ENCODE data around the gene IRGC.
"Not testable (repeated sequence)": the region's sequence is repeated elsewhere in the genome, so short reads cannot be mapped to it uniquely, and the experiment has no call there.

IRGC gene

DNA sequence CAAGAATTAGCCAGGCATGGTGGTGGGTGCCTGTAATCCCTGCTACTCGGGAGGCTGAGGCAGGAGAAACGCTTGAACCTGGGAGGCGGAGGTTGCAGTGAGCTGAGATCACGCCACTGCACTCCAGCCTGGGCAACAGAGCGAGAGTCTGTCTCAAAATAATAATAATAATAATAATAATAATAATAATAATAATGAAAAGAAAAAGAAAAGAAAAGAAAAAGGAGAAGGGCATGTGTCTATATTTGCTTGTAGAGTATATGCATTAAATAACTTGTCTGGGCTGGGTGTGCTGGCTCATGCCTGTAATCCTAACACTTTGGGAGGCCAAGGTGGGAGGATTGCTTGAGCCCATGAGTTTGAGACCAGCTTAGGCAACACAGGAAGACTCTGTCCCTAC lies 33.6 kb upstream of the IRGC start:
- not testable (repeated sequence) for H3K27ac Mint-ChIP-seq

GRCh38 chr19:43682824-43683661 lies 32.8 kb upstream of the IRGC start:
- H3K27ac Mint-ChIP-seq, result peak overlapping the region in 1 of 2 donors; percentile 26

More for the DNA sequence above, 33.6 kb upstream of the IRGC start:
- ATAC-seq (replicated peaks); H3K4me3 Mint-ChIP-seq; H3K9me3 Mint-ChIP-seq; H3K36me3 Mint-ChIP-seq (ENCODE audit: insufficient read depth); DNase-seq; H3K4me1 Mint-ChIP-seq (ENCODE audit: low read depth in 2 of 2); H3K27me3 Mint-ChIP-seq: not testable (repeated sequence)

DNA sequence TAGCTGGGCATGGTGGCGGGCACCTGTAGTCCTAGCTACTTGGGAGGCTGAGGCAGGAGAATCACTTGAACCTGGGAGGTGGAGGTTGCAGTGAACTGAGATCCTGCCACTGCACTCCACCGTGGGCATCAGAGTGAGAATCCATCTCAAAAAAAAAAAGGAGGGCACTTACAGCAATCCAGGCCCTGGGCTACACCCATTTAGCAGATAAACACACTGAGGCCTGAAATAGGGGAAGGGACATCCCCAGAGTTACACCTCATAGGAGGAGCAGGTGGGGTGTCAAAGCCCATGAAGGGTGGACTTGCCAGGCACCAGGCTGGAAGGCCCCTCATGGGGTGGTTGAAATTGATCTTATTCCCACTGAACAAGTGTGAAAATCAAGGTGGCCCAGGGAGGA lies 32.0 kb upstream of the IRGC start:
- DNase-seq, result no peak
- Mint-ChIP-seq H3K27me3 (no peaks in the 10 kb centered on the region), H3K9me3 (no peaks in the 10 kb centered on the region), H3K27ac (peak overlapping the region in 1 of 2 donors; percentile 26), H3K4me1 (ENCODE audit: low read depth in 2 of 2) (no peaks in the 10 kb centered on the region), H3K4me3 (no peak overlapping the region), H3K36me3 (ENCODE audit: insufficient read depth) (no peaks in the 10 kb centered on the region)
- ATAC-seq (replicated peaks), result no peak

More at GRCh38 chr19:43682824-43683661, 32.8 kb upstream of the IRGC start:
- H3K4me3 Mint-ChIP-seq, result no peak overlapping the region
- H3K9me3 Mint-ChIP-seq, result no peaks in the 10 kb centered on the region
- no peak for ATAC-seq (replicated peaks)
- H3K36me3 Mint-ChIP-seq (ENCODE audit: insufficient read depth), result no peaks in the 10 kb centered on the region
- H3K27me3 Mint-ChIP-seq, result no peaks in the 10 kb centered on the region
- H3K4me1 Mint-ChIP-seq (ENCODE audit: low read depth in 2 of 2), result no peaks in the 10 kb centered on the region
- no peak for DNase-seq

DNA sequence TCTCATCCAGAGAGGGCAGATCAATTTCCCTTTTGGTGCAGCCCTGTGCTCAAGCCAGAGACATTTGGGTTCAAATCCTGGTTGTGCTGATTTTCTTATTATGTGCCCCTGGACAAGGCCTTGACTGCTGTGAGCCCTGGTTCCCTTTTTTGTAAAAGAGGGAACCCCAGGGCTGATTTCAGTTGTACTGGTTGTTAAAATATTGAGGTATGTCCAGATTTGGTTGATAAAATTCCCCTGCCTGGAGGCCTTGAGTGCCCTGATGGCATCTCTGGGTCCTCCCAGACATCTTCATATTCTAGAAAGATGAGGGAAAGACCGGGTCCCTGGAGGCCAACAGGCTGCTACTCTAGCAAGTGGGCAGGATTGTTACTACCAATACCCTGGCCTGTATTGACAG lies 31.6 kb upstream of the IRGC start:
- DNase-seq (no peak), ATAC-seq (replicated peaks) (no peak)
- no peaks in the 10 kb centered on the region for H3K36me3 Mint-ChIP-seq (ENCODE audit: insufficient read depth)
- H3K27ac Mint-ChIP-seq, result no peak overlapping the region
- no peaks in the 10 kb centered on the region for H3K4me1 Mint-ChIP-seq (ENCODE audit: low read depth in 2 of 2)
- H3K27me3 Mint-ChIP-seq, result no peaks in the 10 kb centered on the region
- no peak overlapping the region for H3K4me3 Mint-ChIP-seq
- no peaks in the 10 kb centered on the region for H3K9me3 Mint-ChIP-seq

DNA sequence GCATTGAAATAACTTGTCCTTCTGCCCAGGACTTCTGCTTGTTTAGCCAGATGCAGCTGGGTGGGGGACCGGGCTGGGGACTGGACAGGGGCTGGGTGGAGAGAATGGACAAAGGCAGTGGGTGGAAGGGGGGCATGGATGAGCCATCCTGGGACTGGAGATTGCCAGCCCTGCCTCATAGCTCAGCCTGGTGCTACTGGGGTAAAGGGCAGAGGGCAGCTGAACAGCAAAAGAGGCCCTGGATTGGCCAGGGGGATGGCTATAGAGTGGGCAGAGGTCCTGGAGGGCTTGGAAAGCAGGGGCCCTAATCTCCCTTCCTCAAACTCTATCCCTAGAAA lies 28.2 kb upstream of the IRGC start:
- no peak for DNase-seq

GRCh38 chr19:43688059-43688701 lies 27.7 kb upstream of the IRGC start:
- no peaks in the 10 kb centered on the region for H3K36me3 Mint-ChIP-seq (ENCODE audit: insufficient read depth)
- no peaks in the 10 kb centered on the region for H3K4me1 Mint-ChIP-seq (ENCODE audit: low read depth in 2 of 2)
- no peak overlapping the region for H3K4me3 Mint-ChIP-seq
- H3K27ac Mint-ChIP-seq, result peak overlapping the region in 1 of 2 donors; percentile 47
- DNase-seq, result no peak
- H3K9me3 Mint-ChIP-seq, result peaks cover 0 to 4% of the 10 kb centered on the region in 2 donors
- no peak for ATAC-seq (replicated peaks)
- H3K27me3 Mint-ChIP-seq, result peaks cover 0 to 14% of the 10 kb centered on the region in 2 donors

More for the DNA sequence above, 28.2 kb upstream of the IRGC start:
- Mint-ChIP-seq H3K4me1 (ENCODE audit: low read depth in 2 of 2) (no peaks in the 10 kb centered on the region), H3K36me3 (ENCODE audit: insufficient read depth) (no peaks in the 10 kb centered on the region), H3K4me3 (no peak overlapping the region), H3K9me3 (peaks cover 0 to 4% of the 10 kb centered on the region in 2 donors), H3K27ac (no peak overlapping the region), H3K27me3 (peaks cover 0 to 9% of the 10 kb centered on the region in 2 donors)
- ATAC-seq (replicated peaks), result no peak

GRCh38 chr19:43690444-43690843 lies 25.4 kb upstream of the IRGC start:
- no peak for ATAC-seq (replicated peaks)
- Mint-ChIP-seq H3K4me1 (ENCODE audit: low read depth in 2 of 2) (no peaks in the 10 kb centered on the region), H3K4me3 (no peak overlapping the region), H3K27ac (no peak overlapping the region), H3K9me3 (peaks cover 0 to 4% of the 10 kb centered on the region in 2 donors), H3K27me3 (peaks cover 0 to 25% of the 10 kb centered on the region in 2 donors), H3K36me3 (ENCODE audit: insufficient read depth) (peaks cover 3% of the 10 kb centered on the region)
- no peak for DNase-seq

GRCh38 chr19:43690890-43691289 lies 25.0 kb upstream of the IRGC start:
- no peak overlapping the region for H3K4me3 Mint-ChIP-seq
- peaks cover 3% of the 10 kb centered on the region for H3K36me3 Mint-ChIP-seq (ENCODE audit: insufficient read depth)
- H3K4me1 Mint-ChIP-seq (ENCODE audit: low read depth in 2 of 2), result no peaks in the 10 kb centered on the region
- no peak overlapping the region for H3K27ac Mint-ChIP-seq
- DNase-seq (no peak), ATAC-seq (replicated peaks) (no peak)
- peaks cover 0 to 4% of the 10 kb centered on the region in 2 donors for H3K9me3 Mint-ChIP-seq
- H3K27me3 Mint-ChIP-seq, result peaks cover 0 to 25% of the 10 kb centered on the region in 2 donors

DNA sequence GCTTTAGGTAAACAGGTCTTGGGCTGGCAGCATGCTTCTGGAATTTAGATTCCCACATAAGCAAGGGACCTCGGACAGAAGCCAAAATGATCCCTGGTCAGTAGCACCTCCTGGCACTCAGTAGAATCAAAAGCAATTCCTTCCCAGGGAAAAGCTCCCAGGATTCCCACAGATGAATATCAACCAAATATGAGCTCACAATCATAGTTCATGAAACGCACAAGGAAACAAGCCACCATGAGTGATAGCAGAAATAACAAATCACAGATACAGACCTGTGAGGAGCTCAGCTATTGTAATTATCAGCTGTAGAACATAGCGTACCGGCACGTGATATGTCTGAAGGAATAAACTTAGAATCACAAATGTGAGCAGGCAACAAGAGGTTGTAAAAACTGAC lies 24.1 kb upstream of the IRGC start:
- H3K36me3 Mint-ChIP-seq (ENCODE audit: insufficient read depth), result peaks cover 3% of the 10 kb centered on the region
- no peak overlapping the region for H3K27ac Mint-ChIP-seq
- no peaks in the 10 kb centered on the region for H3K4me1 Mint-ChIP-seq (ENCODE audit: low read depth in 2 of 2)
- no peak overlapping the region for H3K4me3 Mint-ChIP-seq
- peaks cover 0 to 25% of the 10 kb centered on the region in 2 donors for H3K27me3 Mint-ChIP-seq
- H3K9me3 Mint-ChIP-seq, result peaks cover 0 to 4% of the 10 kb centered on the region in 2 donors
- DNase-seq (no peak), ATAC-seq (replicated peaks) (no peak)

DNA sequence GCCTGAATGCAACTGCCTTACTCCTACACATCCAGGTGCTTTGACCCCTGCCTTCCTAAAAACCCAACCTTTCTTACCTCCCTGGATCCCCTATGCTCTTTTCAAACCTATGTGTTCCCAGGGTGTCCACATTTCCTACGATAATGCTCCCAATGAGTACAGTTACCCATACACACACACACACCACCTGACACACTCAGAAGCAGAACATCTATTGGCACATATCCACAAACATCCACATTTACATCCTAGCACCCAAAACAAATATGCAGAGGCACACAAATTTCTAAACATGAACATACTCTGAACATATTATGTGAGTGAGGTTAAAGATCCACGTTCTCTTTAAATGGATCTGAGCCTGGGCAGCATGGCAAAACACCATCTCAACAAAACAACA lies 23.5 kb upstream of the IRGC start:
- H3K27me3 Mint-ChIP-seq, result peaks cover 0 to 29% of the 10 kb centered on the region in 2 donors
- DNase-seq, result no peak

DNA sequence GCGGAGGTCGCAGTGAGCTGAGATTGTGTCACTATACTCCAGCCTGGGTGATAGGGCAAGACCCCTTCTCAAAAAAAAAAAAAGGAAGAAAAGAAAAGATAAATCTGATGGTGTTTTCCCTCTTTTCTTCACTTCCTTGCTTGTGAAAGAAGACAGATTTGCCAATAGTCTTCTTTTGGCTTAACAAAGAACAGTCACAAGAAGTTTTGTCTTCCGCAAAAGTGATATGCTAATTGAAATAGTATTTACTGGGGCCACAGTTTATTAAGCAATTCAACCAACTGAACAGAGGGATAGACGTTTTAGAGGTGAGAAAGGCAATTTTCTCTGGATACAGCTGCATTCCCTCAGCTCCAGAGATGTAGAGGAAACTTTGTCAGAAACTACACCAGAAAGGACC lies 23.0 kb upstream of the IRGC start:
- peaks cover 3% of the 10 kb centered on the region for H3K36me3 Mint-ChIP-seq (ENCODE audit: insufficient read depth)
- no peak overlapping the region for H3K27ac Mint-ChIP-seq
- no peaks in the 10 kb centered on the region for H3K4me1 Mint-ChIP-seq (ENCODE audit: low read depth in 2 of 2)
- DNase-seq (no peak), ATAC-seq (replicated peaks) (no peak)
- peaks cover 0 to 34% of the 10 kb centered on the region in 2 donors for H3K27me3 Mint-ChIP-seq
- peaks cover 0 to 4% of the 10 kb centered on the region in 2 donors for H3K9me3 Mint-ChIP-seq
- no peak overlapping the region for H3K4me3 Mint-ChIP-seq

More for the DNA sequence above, 23.5 kb upstream of the IRGC start:
- Mint-ChIP-seq H3K27ac (no peak overlapping the region), H3K9me3 (peaks cover 0 to 4% of the 10 kb centered on the region in 2 donors), H3K4me3 (no peak overlapping the region), H3K36me3 (ENCODE audit: insufficient read depth) (peaks cover 3% of the 10 kb centered on the region), H3K4me1 (ENCODE audit: low read depth in 2 of 2) (no peaks in the 10 kb centered on the region)
- ATAC-seq (replicated peaks), result no peak

DNA sequence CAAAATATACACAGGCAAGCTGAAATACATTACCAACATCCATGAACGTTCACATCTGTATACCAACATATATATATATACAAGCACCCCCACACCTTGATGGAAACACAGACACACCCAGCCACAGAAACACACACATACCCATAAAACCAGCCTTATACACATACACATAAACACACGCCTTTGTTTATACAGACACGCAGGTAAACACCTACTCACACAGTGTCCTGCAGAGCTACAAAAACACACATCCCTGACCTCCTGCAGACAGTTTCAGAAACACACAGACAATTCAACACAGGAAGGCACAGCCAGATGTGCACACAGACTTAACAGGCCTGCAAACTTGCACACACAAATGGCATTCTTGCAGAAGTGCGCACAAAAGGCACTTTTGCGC lies 21.3 kb upstream of the IRGC start:
- peaks cover 3% of the 10 kb centered on the region for H3K36me3 Mint-ChIP-seq (ENCODE audit: insufficient read depth)
- no peak overlapping the region for H3K4me3 Mint-ChIP-seq
- H3K9me3 Mint-ChIP-seq, result peaks cover 0 to 4% of the 10 kb centered on the region in 2 donors
- no peak for DNase-seq
- ATAC-seq (replicated peaks), result no peak
- H3K27ac Mint-ChIP-seq, result peak overlapping the region in 1 of 2 donors; percentile 5
- H3K27me3 Mint-ChIP-seq, result peaks cover 0 to 37% of the 10 kb centered on the region in 2 donors
- H3K4me1 Mint-ChIP-seq (ENCODE audit: low read depth in 2 of 2), result peaks cover 0 to under 1% of the 10 kb centered on the region in 2 donors

DNA sequence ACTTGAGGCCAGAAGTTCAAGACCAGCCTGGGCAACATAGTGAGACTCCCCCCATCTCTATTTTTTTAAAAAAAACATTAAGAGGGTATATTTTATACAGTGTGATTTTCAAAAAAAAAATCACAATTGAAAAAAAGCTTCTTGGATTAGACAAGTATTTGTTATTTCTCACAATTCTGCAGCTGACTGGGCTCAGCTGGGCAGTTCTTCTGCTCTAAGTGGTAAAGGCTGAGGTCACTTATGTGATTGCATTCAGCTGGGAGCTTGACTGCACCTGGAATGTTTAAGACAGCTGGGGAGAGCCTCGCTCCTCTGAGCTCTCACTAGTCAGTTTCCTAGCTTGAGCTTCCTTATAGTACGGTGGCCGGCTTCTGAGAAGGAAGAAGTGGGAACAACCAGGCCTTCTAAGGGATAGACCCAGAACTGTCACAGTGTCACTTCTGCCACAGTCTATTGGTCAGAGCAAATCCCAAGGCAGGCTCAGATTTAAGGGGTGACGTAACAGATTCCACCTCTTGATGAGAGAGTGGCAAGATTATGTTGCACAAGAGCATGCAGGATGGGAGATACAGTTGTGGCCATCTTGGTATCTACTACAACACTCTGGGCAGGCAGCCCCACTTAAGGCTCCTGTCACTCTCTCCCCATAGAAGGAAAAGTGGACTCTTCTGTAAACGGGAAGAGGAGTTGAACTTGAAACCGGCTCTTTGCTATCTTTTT lies 19.7 kb upstream of the IRGC start:
- Mint-ChIP-seq H3K36me3 (ENCODE audit: insufficient read depth) (peaks cover 4% of the 10 kb centered on the region), H3K9me3 (peaks cover 0 to 3% of the 10 kb centered on the region in 2 donors), H3K27ac (no peak overlapping the region), H3K4me3 (no peak overlapping the region), H3K4me1 (ENCODE audit: low read depth in 2 of 2) (peaks cover 12 to 14% of the 10 kb centered on the region in 2 donors), H3K27me3 (peaks cover 0 to 45% of the 10 kb centered on the region in 2 donors)
- DNase-seq (no peak), ATAC-seq (replicated peaks) (no peak)

All from effector memory CD8-positive, alpha-beta T cell (primary cell).